Left renal cortex interstitium (tissue), 4 donors: ENCODE results near the gene COL4A2. TPM values are rescaled to one million over a fixed set of nuclear protein-coding genes. Genes with fewer than 3 reads are reported as not detected.

Experiments used
- DNase-seq, 4 donors: peaks; one replicate each; pipeline ENCODE4 v3.0.0-alpha.2; 2013; ENCODE audit warnings: low read depth in 4 of 4, low spot score in 2 of 4, missing footprints in 1 of 4
- polyA plus RNA-seq, 4 donors: library from polyadenylated mRNA; unstranded; fragments of 120-200 nt; gene quantifications; one replicate each; pipeline ENCODE4 v1.2.1, GENCODE V29; 2013; ENCODE audit not compliant: insufficient read length in 4 of 4

The COL4A2 gene
- polyA plus RNA-seq, 4 donors: 413 to 571 (median 494) TPM

DNA sequence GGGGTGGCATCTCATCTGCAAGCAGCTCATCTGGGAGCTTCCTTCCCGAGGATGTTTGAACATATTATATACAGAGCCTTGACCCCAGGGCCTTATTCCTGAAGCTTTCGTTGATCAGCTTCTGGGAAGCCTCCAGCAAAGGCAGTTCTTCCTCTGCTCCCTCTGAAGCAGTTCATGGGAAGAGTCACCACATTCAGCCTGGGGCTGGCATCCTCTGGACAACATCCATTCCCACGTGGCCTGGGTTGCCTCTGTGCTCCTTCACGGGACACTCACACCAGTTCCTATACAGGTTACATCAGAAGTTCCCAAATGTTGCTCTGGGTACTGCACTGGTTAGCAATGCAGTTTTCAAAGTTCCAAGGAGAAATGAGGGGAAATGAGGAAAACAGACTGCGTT lies 29.6 kb downstream of the COL4A2 start:
- DNase-seq: no peak

DNA sequence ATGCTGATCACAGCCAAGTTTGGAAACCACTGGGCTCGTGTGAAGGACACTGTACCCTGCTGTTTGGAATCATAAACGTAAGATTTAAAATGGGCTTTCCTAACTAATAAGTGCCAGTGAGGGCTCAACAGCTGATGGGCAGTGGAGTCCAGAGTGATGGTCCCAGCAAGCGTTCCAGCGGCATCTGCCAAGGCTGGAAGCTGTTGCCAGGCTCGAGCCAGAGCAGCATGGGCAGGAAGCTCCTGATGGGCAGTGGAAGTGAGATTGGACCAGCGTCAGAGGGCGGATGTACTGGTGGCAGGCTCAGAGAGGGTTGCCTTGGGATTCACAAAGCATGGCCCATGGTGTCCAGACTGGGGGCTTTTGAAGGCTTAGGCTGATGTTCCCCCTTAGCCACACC lies 30.2 kb downstream of the COL4A2 start:
- no peak for DNase-seq

DNA sequence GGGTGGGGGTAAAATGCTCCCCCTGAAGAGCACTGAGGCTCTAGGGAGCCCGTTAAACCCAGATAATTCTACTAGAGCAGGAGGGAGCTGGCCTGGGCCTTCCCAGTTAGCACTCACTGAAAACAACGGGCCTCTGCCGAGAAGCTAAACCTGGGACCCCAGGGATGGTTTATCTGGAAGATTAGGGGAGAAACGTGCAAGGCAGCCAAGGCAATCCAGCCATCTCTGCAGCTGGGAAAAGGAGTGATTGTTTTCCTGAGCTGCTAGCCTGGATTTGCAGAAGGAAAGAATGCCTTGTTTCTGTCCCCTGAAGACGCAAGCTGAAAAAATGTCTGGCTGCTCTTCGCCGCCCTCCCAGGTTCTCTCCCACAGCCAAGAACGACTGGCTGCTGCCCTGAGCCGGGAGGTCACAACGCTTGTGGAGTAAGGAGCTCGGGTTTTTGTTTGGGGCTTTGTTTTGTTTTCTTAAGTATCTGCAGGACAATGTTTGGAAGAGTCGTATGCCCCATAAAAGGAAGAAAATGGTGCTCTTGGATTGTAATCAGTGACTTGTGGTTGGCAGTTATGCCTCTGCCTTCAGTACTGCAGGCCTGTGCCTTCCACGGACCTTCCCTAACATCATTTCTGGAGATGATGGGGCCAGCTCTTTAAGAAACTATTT lies 31.5 kb downstream of the COL4A2 start:
- no peak for DNase-seq

DNA sequence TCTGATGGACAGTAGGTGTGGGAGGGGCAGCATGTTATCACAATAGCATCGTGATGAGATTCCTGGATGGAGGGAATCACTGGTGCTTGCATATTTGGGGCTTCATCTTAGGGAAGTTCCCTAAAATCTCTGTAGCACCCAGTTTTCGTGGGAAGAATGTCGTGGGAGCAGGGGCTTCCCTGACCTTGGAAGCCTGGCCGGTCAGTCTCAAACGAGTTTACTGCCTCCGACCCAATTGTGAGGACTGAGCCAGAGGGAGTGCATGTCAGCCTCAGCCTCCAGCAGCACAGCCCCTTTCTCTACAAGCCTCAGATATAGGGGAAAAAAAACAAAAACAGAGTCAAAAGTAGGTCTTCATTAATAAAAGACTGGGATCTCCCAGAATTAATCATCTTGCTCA lies 32.2 kb downstream of the COL4A2 start:
- DNase-seq: no peak

DNA sequence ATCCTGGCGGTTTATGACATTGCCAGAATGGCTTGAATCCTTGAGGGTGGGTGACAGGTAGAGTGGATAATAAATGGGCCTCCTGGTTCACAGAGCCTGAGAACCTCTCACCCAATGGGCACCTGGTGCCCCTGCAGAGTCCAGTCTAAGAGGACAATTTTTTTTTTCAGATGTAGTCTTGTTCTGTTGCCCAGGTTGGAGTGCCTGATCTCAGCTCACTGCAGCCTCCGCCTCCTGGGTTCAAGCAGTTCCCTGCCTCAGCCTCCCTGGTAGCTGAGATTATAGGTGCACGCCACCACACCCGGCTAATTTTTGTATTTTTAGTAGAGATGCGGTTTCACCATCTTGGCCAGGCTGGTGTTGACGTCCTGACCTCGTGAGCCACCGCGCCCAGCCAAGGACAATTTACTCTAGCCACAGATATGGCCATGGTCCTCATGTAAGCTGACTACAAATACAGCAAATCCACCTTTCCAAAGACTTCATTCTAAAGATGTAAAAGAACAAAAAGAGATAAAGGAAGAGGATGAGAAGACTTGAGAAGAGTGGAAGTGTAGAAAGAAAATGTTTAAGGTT lies 33.0 kb downstream of the COL4A2 start:
- DNase-seq: no peak

DNA sequence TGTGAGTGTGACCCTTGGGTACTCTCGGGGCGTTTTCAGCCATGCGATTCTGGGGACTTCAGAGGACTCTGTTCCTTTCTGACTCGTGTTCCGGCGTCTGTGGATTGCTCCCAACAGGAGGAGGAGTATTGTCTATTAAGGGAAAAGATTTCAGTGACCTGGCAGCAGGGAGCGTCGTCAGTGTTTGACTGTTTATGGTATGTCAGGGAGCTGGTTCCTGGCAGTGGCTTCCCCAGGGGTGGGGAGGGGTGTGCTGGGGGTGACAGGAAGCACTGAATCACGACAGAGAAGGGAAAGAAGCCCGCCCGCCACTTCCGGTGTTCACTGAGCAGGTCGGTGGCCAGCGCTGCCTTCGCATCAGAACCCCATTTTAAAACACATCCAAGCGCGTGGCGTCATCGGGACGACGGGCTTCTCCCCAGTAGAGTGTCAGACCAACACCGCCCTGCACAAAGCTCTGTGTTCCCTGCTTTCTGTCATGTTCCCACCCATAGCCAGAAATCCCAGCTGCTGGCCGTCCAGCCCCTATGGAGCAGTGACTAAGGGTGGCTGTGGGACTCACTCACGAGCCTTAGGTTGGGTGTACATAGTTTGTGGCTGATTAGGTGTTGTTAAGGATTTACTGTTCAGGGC lies 33.8 kb downstream of the COL4A2 start:
- DNase-seq: no peak

DNA sequence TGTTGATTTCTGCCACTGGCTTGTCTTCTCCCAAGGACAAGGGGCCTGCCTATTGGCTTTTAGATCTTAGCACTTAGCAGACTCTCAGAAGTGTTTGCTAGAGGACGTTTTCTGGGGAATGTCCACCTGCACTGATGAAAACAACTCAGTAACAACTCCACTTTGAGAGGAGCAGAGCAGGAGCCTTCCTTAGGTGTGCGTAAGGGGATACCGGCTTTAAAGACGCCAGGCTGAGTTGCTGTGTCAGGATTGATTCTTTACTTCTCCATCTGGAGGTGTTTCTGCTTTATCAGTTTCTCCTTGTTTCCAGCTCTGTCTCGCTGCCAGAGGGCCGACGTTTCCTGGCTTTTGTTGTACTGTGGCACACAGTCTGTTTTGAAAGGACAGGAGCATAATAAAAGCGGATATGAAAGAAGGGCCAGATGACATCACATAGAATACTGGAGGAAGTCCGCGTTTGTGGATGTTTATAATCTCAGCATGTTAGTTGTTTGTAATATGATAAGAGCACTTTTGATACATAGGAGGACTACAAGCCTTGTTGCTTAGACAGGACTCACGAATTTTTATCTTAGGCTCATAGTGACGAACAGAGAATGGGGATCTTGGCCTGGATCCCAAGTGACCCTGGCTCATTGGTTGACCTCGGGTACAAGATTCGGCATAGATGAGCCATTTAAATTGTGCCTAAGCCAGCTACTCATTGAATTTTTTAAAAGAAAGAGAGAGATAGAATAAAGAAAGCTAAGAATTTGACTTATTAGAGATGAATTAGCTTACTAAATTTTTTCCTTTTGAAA lies 34.6 kb downstream of the COL4A2 start:
- no peak for DNase-seq

DNA sequence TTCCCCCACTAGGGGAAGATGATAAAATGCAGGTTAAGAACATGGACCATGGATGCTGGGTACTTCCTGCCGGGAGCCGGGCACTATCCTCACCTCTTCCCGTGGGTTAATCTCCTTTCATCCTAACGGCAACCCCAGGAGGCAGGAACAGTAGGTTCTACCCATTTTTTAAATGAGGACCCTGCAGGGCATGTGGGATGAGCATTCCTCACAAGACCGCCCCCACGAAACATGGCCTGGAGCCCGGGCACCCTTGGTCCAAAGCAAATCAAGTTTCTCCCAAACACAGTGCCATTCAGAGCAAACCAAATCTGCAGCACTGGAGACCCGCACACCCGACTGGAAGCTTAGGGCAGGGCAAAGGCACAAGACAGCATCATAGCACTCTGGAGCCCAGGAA lies 35.4 kb downstream of the COL4A2 start:
- DNase-seq: no peak

DNA sequence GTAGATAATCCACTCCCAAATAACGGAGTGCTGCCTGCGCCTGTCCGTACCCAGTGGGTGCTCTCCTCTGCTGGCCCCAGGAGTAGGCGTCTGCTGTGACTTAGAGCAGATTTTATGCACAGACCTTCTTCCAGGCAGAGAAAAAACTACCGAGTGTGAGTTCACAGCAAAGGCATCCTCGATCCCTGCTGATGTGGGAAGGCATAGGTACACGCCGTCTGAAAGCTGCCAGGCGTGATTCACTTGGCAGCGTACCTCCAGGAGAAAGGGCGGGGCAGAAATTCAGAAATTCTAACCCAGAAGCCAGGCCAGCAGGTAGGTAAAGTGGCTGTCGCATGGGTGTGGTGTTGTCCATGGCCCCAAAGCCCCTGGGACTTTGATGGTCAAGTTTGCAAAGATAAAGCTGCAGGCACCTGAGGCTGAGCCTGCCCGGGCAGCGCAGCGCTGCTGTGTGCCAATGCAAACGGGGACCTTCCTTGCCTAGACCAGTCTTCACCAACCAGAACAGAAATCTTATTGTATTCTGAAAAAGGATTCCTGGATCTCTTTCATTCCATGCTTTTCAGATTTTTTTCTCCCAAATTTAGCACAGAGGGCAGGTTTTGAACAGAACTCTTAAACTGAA lies 36.3 kb downstream of the COL4A2 start:
- no peak for DNase-seq

DNA sequence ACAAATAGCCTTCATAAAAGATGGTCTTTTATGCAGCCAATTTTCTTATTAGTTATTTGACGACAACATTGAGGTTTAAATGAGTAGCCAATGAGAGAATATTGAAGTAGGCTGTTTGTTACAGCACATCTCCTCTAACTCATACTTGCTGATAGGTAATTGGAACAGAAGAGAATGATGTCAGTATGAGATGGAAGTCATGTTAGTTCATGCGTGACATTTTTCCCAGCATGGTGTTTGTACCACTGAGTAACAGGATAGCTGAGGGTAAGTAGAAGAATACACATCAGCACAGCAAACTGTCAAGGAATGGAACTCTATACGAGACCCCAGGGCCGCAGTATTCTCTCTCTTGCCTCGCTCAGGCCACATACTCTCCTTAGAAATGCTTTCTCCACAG lies 37.2 kb downstream of the COL4A2 start:
- DNase-seq: no peak

DNA sequence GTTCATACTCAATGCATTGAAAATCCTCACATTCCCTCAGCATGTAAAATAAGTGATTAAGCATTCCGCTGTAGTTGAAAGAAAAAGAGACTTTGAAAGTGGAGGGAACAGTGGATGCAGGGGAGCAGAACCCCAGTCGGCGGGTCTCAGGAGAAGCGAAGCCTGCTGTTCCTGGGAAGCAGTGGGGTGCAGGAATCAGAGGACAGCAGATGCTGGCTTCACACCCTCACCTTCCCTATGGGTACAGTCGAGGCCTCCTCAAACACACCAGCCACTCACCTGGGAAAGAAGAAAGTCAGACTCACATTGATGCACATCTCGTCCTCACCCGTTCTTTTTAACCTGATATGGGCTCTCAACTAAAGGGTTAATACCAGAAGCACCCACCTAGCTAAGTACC lies 38.2 kb downstream of the COL4A2 start:
- DNase-seq: no peak

DNA sequence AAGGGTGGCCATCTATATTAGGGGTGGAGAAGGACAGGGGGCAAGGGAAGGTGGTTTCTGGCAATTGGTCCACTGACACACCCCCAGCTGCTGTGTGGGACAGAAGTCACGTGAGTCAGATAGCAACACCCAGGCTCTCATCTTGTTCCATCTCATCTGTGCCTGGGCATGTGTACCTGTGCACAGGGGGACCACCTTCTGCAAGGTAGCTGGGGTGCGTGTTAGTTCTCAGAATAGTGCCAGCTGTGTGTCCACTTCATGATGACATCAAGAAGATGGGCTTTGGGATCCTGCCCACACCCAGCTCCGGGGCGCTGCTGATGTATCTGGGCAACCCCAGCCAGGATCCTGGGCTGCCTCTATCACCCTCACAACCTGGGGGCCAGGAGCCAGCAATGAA lies 38.6 kb downstream of the COL4A2 start:
- DNase-seq: no peak

DNA sequence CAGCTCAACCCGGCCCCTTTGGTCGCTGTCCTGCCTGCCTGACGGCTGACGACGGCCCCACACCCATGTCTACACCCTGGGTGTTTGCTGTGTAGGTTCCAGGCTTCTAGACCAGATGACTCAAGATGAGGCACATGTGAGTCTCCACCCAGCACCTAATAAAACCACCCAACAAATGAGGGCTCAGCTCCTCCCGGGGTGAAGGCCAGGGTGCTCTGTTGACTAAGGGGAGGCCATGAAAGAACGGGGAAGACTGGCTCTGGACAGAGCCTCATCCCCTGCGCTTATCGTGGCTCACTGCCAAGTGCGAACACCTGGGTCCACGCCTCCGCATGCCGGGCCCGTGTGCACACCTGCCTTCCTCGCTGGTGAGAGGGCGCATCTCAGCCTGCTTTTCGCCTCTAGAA lies 39.6 kb downstream of the COL4A2 start:
- DNase-seq: no peak

DNA sequence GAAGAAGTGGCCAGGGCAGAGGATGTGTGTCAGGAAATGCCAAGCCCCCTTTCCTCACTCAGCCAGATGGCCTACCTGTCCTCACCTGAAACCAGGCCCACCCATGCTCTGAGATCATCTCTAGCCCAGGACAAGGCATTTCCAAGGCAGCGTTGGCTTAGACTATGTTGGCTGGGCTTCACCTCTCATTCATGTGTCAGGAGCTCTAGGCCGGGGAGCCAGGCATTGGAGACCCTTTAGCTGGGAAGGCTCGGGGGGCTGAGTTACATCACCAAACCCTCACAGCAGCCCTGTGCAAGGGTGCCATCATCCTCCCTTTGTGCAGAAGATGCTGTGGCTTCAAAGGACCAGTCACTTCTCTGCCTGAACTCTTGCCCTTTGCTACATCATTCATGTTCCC lies 40.0 kb downstream of the COL4A2 start:
- no peak for DNase-seq

DNA sequence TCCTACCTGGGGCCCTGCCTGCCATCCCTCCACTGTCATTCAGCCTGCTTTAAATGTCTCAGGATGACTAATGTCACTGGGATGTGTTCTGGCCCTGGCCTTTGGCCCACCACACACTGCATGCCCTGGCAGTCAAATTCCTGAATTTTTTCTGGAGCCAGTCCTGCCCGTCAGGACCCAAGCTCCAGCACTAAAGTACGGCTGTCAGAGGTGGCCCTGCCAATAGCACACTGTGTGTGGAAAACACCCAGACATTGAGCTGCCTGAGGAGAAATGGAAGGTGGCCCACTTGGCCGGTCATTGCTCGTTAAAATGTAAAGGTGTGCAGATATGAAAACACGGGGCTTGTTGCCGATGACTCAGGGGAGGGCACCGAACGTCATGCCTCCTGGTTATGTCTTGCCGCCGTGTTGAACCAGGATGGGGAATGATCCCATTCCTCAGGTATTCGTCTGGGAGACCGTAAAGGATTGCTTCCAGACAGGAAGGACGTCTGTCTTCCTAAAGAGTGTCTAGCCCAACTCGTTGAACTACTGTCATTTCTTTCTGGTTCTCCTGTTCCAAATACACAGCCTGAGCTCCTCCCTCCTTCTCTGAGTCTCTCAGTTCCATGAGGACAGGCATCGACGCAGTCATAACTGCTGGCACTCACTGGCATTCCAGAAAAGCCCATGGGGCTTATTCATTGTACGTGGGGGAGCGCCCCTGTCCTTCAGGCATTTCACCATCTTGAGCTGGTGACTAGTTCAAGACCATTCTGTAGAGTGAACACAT lies 40.6 kb downstream of the COL4A2 start:
- no peak for DNase-seq

DNA sequence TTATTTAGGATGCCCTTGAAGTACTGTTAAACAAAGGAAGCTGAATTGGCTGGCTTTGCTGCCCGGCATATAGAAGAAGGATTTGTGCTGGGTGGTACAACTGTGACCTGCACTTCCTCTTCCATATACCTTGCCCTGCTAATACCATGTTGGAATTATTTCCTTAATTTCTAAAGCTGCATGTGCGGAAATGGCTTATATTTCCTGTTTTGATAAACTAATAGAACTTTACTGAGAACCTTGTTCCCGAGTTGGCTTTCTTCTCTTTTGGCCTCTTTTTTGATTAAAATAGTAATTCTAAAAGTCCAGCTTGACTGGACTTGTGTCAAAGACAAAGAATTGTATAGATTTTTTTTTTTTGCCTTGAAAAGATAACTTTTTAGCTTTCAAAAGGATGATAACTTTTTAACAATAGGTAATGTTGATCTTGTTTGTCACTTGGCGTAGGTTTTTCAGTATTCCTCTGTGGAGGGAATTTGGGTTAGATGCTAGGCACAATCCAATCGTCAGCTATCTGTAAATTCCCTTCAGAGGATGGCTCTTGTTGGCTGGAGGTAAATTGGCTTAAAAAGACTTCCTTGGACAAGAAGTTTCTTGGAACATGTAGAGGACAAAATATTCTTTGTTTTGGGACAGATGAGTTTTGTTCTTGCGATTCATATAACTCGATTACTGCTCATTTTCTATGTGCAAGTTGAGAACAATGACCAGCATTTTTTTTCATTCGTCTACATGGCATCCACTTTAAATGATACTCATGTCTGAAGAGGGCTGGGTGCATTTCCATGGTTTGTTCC lies 41.4 kb downstream of the COL4A2 start:
- DNase-seq: no peak

DNA sequence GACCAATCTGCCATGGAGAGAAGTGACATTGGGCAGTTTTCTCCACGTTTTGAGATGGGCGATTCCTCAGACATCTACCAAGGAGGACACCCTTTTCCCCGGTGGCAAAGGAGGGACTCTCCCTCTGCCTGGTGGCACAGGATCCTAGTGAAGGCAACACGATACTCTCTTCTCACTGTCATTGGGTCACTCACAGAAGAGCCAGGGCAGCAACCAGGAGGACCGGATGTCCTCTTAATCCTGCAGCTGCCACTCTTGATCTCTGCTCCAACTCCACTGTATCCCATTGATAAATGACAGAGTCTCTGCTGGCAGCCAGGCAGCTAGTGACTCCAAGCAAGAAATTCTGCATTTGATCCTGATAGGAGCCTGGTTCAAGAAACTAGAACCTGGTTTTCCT lies 42.2 kb downstream of the COL4A2 start:
- no peak for DNase-seq

DNA sequence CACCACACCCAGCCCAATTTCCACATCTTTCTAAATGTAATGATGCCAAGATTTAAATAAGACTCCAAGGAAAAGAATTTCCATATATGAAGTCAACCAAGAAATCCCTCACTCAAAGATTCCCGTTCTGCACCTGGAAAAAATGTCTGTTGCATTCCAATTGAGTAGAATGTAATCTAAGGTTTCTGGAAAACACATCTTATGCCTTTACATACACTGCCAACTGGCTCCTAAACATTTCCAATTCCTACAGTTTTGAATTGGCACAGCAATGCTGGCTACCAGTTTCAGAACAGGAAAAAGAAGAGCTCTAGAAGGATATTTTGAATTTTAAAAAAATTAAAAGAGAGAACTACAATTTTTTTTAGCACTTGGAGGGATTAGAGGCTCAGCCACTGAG lies 43.0 kb downstream of the COL4A2 start:
- no peak for DNase-seq

DNA sequence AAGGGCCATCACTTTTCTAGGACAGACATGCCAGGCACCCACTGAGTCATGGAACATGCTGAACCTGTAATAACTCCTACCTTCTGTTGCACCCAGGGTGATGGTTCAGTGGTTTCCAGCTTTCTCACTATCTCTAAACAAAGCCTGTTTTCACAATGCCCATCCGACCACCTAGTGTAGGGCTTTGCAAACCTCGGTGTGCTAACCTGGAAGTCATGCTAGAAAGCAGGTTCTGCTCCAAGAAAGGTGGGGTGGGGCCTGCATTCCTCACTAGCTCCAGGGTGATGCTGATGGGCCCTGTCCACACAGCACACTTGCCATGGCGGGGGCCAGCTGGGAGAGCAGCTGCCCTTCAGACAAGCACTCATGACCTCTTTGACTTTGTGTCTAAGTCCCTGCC lies 43.4 kb downstream of the COL4A2 start:
- no peak for DNase-seq
